IPS-15b (cell line): ENCODE measurements around the gene ZNRF3.
"Not testable (repeated sequence)": the region's sequence is repeated elsewhere in the genome, so short reads cannot be mapped to it uniquely, and the experiment has no call there.

Experiments used
- H3K27me3 ChIP-seq: one replicate; pipeline ENCODE4 v1.6.1; 2013; ENCODE audit warnings: low read length; ENCODE audit not compliant: control insufficient read depth, insufficient read depth
- H3K36me3 ChIP-seq: one replicate; pipeline ENCODE4 v1.6.1; 2013; ENCODE audit warnings: low read length; ENCODE audit not compliant: control insufficient read depth, insufficient read depth
- H3K4me1 ChIP-seq: one replicate; pipeline ENCODE4 v1.6.1; 2013; ENCODE audit warnings: mild to moderate bottlenecking, low read length; ENCODE audit not compliant: control insufficient read depth, insufficient read depth
- H3K4me3 ChIP-seq: one replicate; pipeline ENCODE4 v1.5.1; 2013; ENCODE audit warnings: low read depth, low read length
- H3K9ac ChIP-seq: one replicate; pipeline ENCODE4 v1.6.1; 2013; ENCODE audit warnings: low read depth, mild to moderate bottlenecking, low read length
- H3K9me3 ChIP-seq: one replicate; pipeline ENCODE4 v1.6.1; 2013; ENCODE audit warnings: mild to moderate bottlenecking, low read length; ENCODE audit not compliant: control insufficient read depth, insufficient read depth

Gene ZNRF3

GRCh38 chr22:28864878-28865596, 18.3 kb upstream of the ZNRF3 start:
- no peaks in the 10 kb centered on the region for H3K9me3 ChIP-seq
- H3K27me3 ChIP-seq, result no peaks in the 10 kb centered on the region
- no peak overlapping the region for H3K4me3 ChIP-seq
- no peaks in the 10 kb centered on the region for H3K36me3 ChIP-seq
- H3K4me1 ChIP-seq, result no peaks in the 10 kb centered on the region
- no peak overlapping the region for H3K9ac ChIP-seq

DNA sequence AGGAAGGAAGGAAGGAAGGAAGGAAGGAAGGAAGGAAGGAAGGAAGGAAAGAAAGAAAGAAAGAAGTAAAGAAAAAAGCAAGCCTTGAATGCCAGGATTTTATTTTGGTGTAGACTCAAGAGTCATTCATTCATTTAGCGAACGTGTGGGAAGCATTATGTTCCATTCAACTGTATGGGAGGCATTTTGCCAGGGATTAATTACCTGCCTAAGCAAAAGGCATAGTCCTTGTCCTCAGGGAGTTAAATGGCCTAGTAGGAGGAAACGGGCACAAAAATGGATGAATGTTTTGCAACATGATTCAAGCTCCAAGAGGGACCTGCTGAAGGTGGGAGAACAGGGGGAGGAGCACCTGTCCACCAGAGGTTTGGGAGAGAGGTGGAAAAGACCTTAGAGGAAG, 16.2 kb upstream of the ZNRF3 start:
- Histone ChIP-seq H3K9ac (no peak overlapping the region), H3K27me3 (no peaks in the 10 kb centered on the region), H3K4me1 (no peaks in the 10 kb centered on the region)

GRCh38 chr22:28868389-28868788, 15.0 kb upstream of the ZNRF3 start:
- H3K4me1 ChIP-seq, H3K4me3 ChIP-seq, H3K9me3 ChIP-seq, H3K9ac ChIP-seq, H3K36me3 ChIP-seq, H3K27me3 ChIP-seq: not testable (repeated sequence)

More for the DNA sequence above, 16.2 kb upstream of the ZNRF3 start:
- H3K4me3 ChIP-seq, result no peak overlapping the region
- H3K9me3 ChIP-seq, result no peaks in the 10 kb centered on the region
- H3K36me3 ChIP-seq, result no peaks in the 10 kb centered on the region

DNA sequence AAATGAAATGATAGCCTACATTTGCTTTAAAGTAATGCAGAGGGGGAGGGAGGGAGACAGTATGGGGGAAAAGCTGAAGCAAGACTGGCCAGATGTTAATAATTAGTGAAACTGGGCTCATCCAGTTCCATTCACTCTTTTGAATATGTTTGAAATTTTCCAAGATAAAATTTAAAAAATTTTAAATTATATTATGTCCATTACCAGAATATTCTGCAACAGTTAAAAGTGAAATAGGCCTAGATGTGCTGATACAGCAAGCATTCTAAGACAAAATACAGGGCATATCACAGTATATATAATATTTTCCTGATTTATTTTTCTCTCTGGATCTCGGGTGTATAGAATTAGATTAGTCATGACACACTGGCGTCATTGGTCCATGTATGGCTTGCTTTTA, 13.6 kb upstream of the ZNRF3 start:
- Histone ChIP-seq H3K4me3 (no peak overlapping the region), H3K27me3 (no peaks in the 10 kb centered on the region)

GRCh38 chr22:28873183-28873963, 10.0 kb upstream of the ZNRF3 start:
- Histone ChIP-seq H3K4me3 (no peak overlapping the region), H3K27me3 (no peaks in the 10 kb centered on the region), H3K4me1 (no peaks in the 10 kb centered on the region), H3K9me3 (no peaks in the 10 kb centered on the region), H3K36me3 (no peaks in the 10 kb centered on the region), H3K9ac (no peak overlapping the region)

More for the DNA sequence above, 13.6 kb upstream of the ZNRF3 start:
- Histone ChIP-seq H3K9me3 (no peaks in the 10 kb centered on the region), H3K4me1 (no peaks in the 10 kb centered on the region), H3K9ac (no peak overlapping the region), H3K36me3 (no peaks in the 10 kb centered on the region)

DNA sequence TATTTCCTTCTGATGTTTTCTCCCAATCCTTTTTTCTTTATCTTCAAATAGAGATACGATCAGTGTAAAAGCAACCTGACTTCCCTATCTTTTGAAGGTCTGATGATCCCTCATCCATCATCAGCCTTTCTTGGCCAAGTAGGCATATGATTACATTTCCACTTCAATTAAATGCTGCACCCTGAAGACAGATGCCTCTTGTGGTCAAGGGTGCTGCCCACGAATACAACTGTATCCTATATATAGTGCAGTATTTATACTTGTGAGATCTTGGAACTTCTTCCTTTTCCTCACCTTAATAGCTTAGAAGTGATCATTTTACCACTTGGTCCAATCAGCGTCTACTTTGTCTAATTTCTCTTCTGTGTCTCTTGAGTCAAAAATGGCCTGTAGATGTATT, 9.3 kb upstream of the ZNRF3 start:
- H3K27me3 ChIP-seq, result no peaks in the 10 kb centered on the region

DNA sequence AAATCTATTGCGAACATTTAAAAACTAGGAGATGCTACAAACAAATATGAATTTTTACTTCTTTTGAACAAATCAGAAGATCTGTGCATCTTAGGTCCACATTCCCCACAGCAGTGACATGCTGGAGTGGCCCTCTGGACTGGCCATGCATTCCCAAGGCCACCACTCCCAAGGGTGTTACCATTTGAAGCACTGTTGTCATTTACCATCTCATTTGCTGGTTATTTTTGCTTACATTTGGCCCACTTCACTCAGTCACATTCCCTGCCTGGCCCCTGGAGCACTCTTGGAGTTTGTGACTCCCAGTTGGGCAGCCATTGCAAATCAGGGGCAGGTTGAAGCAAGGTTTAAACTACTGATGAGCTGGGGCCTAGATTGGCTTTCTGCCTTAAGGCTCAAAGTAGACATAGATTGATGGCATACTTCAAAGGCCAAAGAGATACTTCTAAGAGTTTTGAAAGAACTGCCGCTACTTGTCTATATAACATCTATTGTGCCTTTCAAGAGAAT, 8.5 kb upstream of the ZNRF3 start:
- Histone ChIP-seq H3K9me3 (no peaks in the 10 kb centered on the region), H3K27me3 (no peaks in the 10 kb centered on the region), H3K9ac (no peak overlapping the region), H3K4me3 (no peak overlapping the region), H3K4me1 (no peaks in the 10 kb centered on the region), H3K36me3 (no peaks in the 10 kb centered on the region)

More for the DNA sequence above, 9.3 kb upstream of the ZNRF3 start:
- Histone ChIP-seq H3K4me1 (no peaks in the 10 kb centered on the region), H3K9ac (no peak overlapping the region), H3K4me3 (no peak overlapping the region), H3K9me3 (no peaks in the 10 kb centered on the region), H3K36me3 (no peaks in the 10 kb centered on the region)

- Histone ChIP-seq H3K4me1 (peaks cover 8% of the 10 kb centered on the region), H3K4me3 (peak overlapping the region; percentile 77), H3K36me3 (no peaks in the 10 kb centered on the region), H3K9me3 (no peaks in the 10 kb centered on the region), H3K27me3 (no peaks in the 10 kb centered on the region), H3K9ac (peak overlapping the region; percentile 4)
Observed at GRCh38 chr22:28882545-28882877, 861 bp upstream of the ZNRF3 start.

DNA sequence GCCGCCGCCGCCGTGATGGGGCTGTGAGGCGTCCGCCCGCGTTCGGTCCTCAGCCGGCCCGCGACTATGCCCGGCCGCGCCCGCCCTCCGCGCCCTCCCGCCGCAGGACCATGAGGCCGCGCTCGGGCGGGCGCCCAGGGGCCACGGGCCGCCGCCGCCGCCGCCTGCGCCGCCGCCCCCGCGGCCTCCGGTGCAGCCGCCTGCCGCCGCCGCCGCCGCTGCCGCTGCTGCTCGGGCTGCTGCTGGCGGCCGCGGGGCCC, 215 bp downstream of the ZNRF3 start:
- Histone ChIP-seq H3K9me3 (no peaks in the 10 kb centered on the region), H3K4me3 (peak overlapping the region; percentile 50), H3K36me3 (no peaks in the 10 kb centered on the region), H3K4me1 (peaks cover 14% of the 10 kb centered on the region), H3K9ac (no peak overlapping the region), H3K27me3 (no peaks in the 10 kb centered on the region)

DNA sequence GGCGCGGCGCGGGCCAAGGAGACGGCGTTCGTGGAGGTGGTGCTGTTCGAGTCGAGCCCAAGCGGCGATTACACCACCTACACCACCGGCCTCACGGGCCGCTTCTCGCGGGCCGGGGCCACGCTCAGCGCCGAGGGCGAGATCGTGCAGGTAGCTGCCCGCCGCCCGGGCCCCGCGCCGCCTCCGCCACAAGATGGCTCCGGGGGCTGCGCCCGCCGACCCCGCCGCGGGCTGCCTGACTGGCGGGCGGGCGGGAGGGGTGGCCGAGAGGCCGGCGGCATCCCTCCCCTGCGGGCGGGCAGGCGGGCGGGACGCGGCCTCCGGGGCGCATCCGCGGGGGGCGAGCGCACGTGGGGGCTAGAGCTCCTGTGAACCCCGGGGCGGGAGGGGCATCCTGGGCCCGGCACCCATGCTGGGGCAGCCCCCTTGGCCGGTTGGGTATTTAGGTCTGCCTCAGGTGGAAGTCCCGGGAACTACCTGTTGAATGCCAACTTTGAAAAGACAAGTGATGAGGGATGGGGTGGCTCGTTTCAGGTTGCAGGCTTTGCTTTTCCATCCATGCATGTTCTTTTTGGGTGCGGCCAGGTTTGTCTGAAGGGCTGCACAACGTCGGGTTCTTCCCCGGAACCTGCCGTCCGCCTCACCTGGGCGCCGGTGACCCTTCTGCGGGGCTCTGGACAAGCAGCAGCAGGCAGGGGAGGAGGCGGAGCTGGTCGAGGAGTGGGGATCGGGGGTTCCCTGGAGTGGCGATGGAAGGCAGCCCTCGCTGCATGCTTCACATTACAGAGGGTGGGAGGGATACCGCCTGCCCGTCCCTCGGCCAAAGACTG, 760 bp downstream of the ZNRF3 start:
- H3K9ac ChIP-seq, result no peak overlapping the region
- H3K4me3 ChIP-seq, result peak overlapping the region; percentile 85
- H3K4me1 ChIP-seq, result peaks cover 14% of the 10 kb centered on the region
- H3K27me3 ChIP-seq, result no peaks in the 10 kb centered on the region
- H3K9me3 ChIP-seq, result no peaks in the 10 kb centered on the region
- H3K36me3 ChIP-seq, result no peaks in the 10 kb centered on the region

GRCh38 chr22:28884747-28885350, 1.5 kb downstream of the ZNRF3 start:
- no peaks in the 10 kb centered on the region for H3K9me3 ChIP-seq
- H3K4me1 ChIP-seq, result peaks cover 14% of the 10 kb centered on the region
- H3K27me3 ChIP-seq, result no peaks in the 10 kb centered on the region
- no peaks in the 10 kb centered on the region for H3K36me3 ChIP-seq
- H3K9ac ChIP-seq, result peak overlapping the region; percentile 28
- peak overlapping the region; percentile 85 for H3K4me3 ChIP-seq
